Uterus (tissue), 2 donors: ENCODE measurements around the gene TMCO4.

ENCODE experiments used
- CTCF ChIP-seq, 4 experiments: fragments of 200-600 bp in 2 of 4; fragments of 450-650 bp in 2 of 4; sonication (generic) in 2 of 4; IDR thresholded peaks; one replicate each; pipeline ENCODE4 v1.5.1; 2016 to 2019; ENCODE audit warnings: antibody characterized with exemption in 4 of 4, mild to moderate bottlenecking in 2 of 4, moderate library complexity in 1 of 4
- POLR2A ChIP-seq, 2 donors: fragments of 450-650 bp; IDR thresholded peaks; one replicate each; pipeline ENCODE4 v1.6.1; 2016; ENCODE audit warnings: antibody characterized with exemption in 2 of 2, mild to moderate bottlenecking in 1 of 2, moderate library complexity in 1 of 2

GRCh38 chr1:19708567-19709110, 91.1 kb downstream of the TMCO4 start:
- no peak for TF ChIP-seq CTCF (IDR thresholded peaks at IDR 0.05)
- TF ChIP-seq POLR2A (IDR thresholded peaks at IDR 0.05) = no peak
